ENCODE results near the gene CEP20. TPM values are rescaled to one million over a fixed set of nuclear protein-coding genes. Genes with fewer than 3 reads are reported as not detected.

The CEP20 gene
- total RNA-seq, 1 donor from 2014 or later = 19.7 TPM

- no peaks in the 10 kb centered on the region for H3K9me3 Mint-ChIP-seq (ENCODE audit: low read depth)
- H3K36me3 Mint-ChIP-seq (ENCODE audit: low read depth) = peaks cover 15% of the 10 kb centered on the region
- no peak overlapping the region for H3K4me3 Mint-ChIP-seq (ENCODE audit: unreplicated experiment)
- no peak for DNase-seq (ENCODE audit: low spot score)
- TF ChIP-seq, protein P1, sequence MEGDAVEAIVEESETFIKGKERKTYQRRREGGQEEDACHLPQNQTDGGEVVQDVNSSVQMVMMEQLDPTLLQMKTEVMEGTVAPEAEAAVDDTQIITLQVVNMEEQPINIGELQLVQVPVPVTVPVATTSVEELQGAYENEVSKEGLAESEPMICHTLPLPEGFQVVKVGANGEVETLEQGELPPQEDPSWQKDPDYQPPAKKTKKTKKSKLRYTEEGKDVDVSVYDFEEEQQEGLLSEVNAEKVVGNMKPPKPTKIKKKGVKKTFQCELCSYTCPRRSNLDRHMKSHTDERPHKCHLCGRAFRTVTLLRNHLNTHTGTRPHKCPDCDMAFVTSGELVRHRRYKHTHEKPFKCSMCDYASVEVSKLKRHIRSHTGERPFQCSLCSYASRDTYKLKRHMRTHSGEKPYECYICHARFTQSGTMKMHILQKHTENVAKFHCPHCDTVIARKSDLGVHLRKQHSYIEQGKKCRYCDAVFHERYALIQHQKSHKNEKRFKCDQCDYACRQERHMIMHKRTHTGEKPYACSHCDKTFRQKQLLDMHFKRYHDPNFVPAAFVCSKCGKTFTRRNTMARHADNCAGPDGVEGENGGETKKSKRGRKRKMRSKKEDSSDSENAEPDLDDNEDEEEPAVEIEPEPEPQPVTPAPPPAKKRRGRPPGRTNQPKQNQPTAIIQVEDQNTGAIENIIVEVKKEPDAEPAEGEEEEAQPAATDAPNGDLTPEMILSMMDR (IDR thresholded peaks at IDR 0.05) = no peak
- H3K27ac Mint-ChIP-seq (ENCODE audit: unreplicated experiment) = peak overlapping the region; percentile 72
- no peaks in the 10 kb centered on the region for H3K27me3 Mint-ChIP-seq (ENCODE audit: low read depth)
- H3K4me1 Mint-ChIP-seq (ENCODE audit: low read depth) = peaks cover 24% of the 10 kb centered on the region
Measured at GRCh38 chr16:15879255-15879811, 9.1 kb downstream of the CEP20 start.

- peaks cover 8% of the 10 kb centered on the region for H3K36me3 Mint-ChIP-seq (ENCODE audit: low read depth)
- H3K27ac Mint-ChIP-seq (ENCODE audit: unreplicated experiment) = no peak overlapping the region
- TF ChIP-seq, protein P1 (IDR thresholded peaks at IDR 0.05) = no peak
- no peak for DNase-seq (ENCODE audit: low spot score)
- no peaks in the 10 kb centered on the region for H3K9me3 Mint-ChIP-seq (ENCODE audit: low read depth)
- no peak overlapping the region for H3K4me3 Mint-ChIP-seq (ENCODE audit: unreplicated experiment)
- H3K27me3 Mint-ChIP-seq (ENCODE audit: low read depth) = no peaks in the 10 kb centered on the region
- H3K4me1 Mint-ChIP-seq (ENCODE audit: low read depth) = peaks cover 28% of the 10 kb centered on the region
Measured at GRCh38 chr16:15876503-15876902, 11.9 kb downstream of the CEP20 start.

DNA sequence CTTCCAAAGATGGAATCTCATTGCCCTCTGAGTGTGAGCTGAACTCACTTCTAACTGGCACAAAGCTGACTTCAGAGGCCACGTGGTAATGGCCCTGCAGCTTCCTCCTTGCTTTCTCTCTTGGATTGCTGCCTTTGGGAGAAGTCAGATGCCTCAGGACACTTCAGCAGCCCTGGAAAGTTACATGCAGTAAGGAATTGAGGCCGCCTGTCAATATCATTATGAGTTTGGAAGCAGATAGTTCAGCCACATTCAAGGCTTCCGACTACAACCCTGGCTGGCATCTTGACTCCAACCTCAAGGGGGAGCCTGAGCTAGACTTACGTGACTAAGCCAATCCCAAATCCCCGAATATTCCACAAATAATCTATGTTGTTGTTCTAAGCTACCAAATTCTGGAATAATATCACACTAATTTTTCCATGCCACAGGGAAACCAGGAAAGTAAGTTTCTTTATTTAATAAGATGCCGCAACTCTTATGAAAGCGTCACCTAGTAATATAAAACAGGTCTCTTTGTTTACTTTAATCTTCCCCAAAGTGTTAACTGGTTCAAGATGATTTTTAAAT is 13.6 kb downstream of the CEP20 start:
- DNase-seq (ENCODE audit: low spot score) = no peak

DNA sequence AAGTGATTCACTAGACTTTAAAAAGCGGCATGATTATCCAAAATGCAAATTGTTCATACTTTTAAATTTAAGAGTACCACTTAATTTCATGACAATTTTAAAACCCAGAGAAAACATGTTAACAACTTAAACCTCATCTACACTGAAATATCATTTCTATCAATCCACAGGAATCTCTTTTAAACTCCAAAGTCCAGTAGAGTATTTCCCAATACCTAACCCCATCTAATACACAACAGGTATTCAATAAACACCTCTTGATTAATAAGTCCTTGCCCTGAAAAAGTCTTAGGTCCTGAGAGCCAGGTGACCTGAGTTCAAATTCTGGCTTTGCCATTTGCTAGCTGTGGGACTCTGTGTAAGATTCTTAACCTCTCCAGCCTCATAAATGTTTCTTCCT is 14.7 kb downstream of the CEP20 start:
- no peak for DNase-seq (ENCODE audit: low spot score)
- Mint-ChIP-seq H3K27ac (ENCODE audit: unreplicated experiment) (no peak overlapping the region), H3K27me3 (ENCODE audit: low read depth) (no peaks in the 10 kb centered on the region), H3K9me3 (ENCODE audit: low read depth) (no peaks in the 10 kb centered on the region), H3K4me3 (ENCODE audit: unreplicated experiment) (no peak overlapping the region), H3K36me3 (ENCODE audit: low read depth) (peaks cover 4% of the 10 kb centered on the region), H3K4me1 (ENCODE audit: low read depth) (peaks cover 13% of the 10 kb centered on the region)
- TF ChIP-seq, protein P1 (IDR thresholded peaks at IDR 0.05) = no peak

More for the DNA sequence above, 13.6 kb downstream of the CEP20 start:
- TF ChIP-seq, protein P1 (IDR thresholded peaks at IDR 0.05) = peak; percentile 92
- Mint-ChIP-seq H3K9me3 (ENCODE audit: low read depth) (no peaks in the 10 kb centered on the region), H3K4me1 (ENCODE audit: low read depth) (peaks cover 23% of the 10 kb centered on the region), H3K4me3 (ENCODE audit: unreplicated experiment) (no peak overlapping the region), H3K27ac (ENCODE audit: unreplicated experiment) (peak overlapping the region; percentile 39), H3K27me3 (ENCODE audit: low read depth) (no peaks in the 10 kb centered on the region), H3K36me3 (ENCODE audit: low read depth) (peaks cover 7% of the 10 kb centered on the region)

GRCh38 chr16:15873301-15873700 is 15.1 kb downstream of the CEP20 start:
- Mint-ChIP-seq H3K27me3 (ENCODE audit: low read depth) (no peaks in the 10 kb centered on the region), H3K4me3 (ENCODE audit: unreplicated experiment) (no peak overlapping the region), H3K9me3 (ENCODE audit: low read depth) (no peaks in the 10 kb centered on the region), H3K27ac (ENCODE audit: unreplicated experiment) (no peak overlapping the region), H3K36me3 (ENCODE audit: low read depth) (peaks cover 4% of the 10 kb centered on the region), H3K4me1 (ENCODE audit: low read depth) (peaks cover 12% of the 10 kb centered on the region)
- TF ChIP-seq, protein P1 (IDR thresholded peaks at IDR 0.05) = no peak
- DNase-seq (ENCODE audit: low spot score) = no peak
